CD4-positive, alpha-beta memory T cell (primary cell): ENCODE data around the gene SIPA1. TPM values are rescaled to one million over a fixed set of nuclear protein-coding genes. Genes with fewer than 3 reads are reported as not detected.
A peak's percentile ranks its signal among the peaks of the same experiment; 100 is the strongest.
"Not testable (repeated sequence)": the region's sequence is repeated elsewhere in the genome, so short reads cannot be mapped to it uniquely, and the experiment has no call there.

Experiments used
- CTCF ChIA-PET: fragments of 350-600 bp; sonication (Branson Sonifier 250); formaldehyde crosslinking; loops from one replicate; lab custom pipeline; 2021; ENCODE audit warnings: inconsistent platforms; ENCODE audit not compliant: partially characterized antibody; lab: Charles Lee
- POLR2A ChIA-PET: fragments of 350-600 bp; sonication (Branson Sonifier 250); formaldehyde crosslinking; loops from one replicate; lab custom pipeline; 2021; ENCODE audit not compliant: partially characterized antibody; lab: Charles Lee
- DNase-seq, 5 donors: peaks; one replicate each; pipeline versions ENCODE4 v3.0.0 to v3.0.0-alpha.2; 2020 to 2022; ENCODE audit warnings: mixed read lengths in 1 of 5
- H3K27ac ChIP-seq: one replicate; pipeline ENCODE4 v1.7.0; 2013; ENCODE audit warnings: low read depth, low read length
- H3K27me3 ChIP-seq: 2 replicates; pipeline ENCODE4 v1.7.0; 2013; ENCODE audit warnings: mild to moderate bottlenecking, low read length, moderate library complexity; ENCODE audit not compliant: insufficient read depth
- H3K36me3 ChIP-seq: 2 replicates; pipeline ENCODE4 v1.7.0; 2013; ENCODE audit warnings: mild to moderate bottlenecking, low read length, moderate library complexity; ENCODE audit not compliant: insufficient read depth
- H3K4me1 ChIP-seq: 2 replicates; pipeline ENCODE4 v1.7.0; 2013; ENCODE audit warnings: mild to moderate bottlenecking, low read length, moderate library complexity; ENCODE audit not compliant: insufficient read depth
- H3K4me3 ChIP-seq, 2 donors: one replicate each; pipeline ENCODE4 v1.7.0; 2013; ENCODE audit warnings: low read length in 2 of 2, mild to moderate bottlenecking in 1 of 2
- H3K9me3 ChIP-seq, 2 donors: one replicate each; pipeline ENCODE4 v1.7.0; 2013; ENCODE audit warnings: low read length in 2 of 2, control low read depth in 1 of 2; ENCODE audit not compliant: control insufficient read depth in 1 of 2
- H3K27ac Mint-ChIP-seq, 7 donors: one replicate each; pipeline ENCODE4 v1.8.0; 2020 to 2021; ENCODE audit warnings: mixed read lengths in 7 of 7, mild to moderate bottlenecking in 6 of 7, inconsistent platforms in 3 of 7, moderate library complexity in 3 of 7
- H3K27me3 Mint-ChIP-seq, 2 donors: one replicate each; pipeline ENCODE4 v1.8.0; 2020 to 2021; ENCODE audit warnings: mixed read lengths in 2 of 2
- H3K36me3 Mint-ChIP-seq, 2 donors: one replicate each; pipeline ENCODE4 v1.8.0; 2020 to 2021; ENCODE audit warnings: mixed read lengths in 2 of 2, inconsistent platforms in 1 of 2, mild to moderate bottlenecking in 1 of 2
- H3K4me1 Mint-ChIP-seq, 4 donors: one replicate each; pipeline ENCODE4 v1.8.0; 2020 to 2021; ENCODE audit warnings: mixed read lengths in 4 of 4, mild to moderate bottlenecking in 1 of 4
- H3K4me3 Mint-ChIP-seq, 8 donors: one replicate each; pipeline ENCODE4 v1.8.0; 2020 to 2021; ENCODE audit warnings: mixed read lengths in 8 of 8, mild to moderate bottlenecking in 7 of 8, moderate library complexity in 6 of 8, inconsistent platforms in 3 of 8
- H3K9me3 Mint-ChIP-seq, 8 donors: one replicate each; pipeline ENCODE4 v1.8.0; 2020 to 2021; ENCODE audit warnings: mixed read lengths in 8 of 8, mild to moderate bottlenecking in 5 of 8, inconsistent platforms in 3 of 8, moderate library complexity in 1 of 8
- intact Hi-C: fragments of 100-400 bp; cut with micrococcal nuclease; formaldehyde crosslinking; loops from one replicate; pipeline ENCODE4 v1.15.1; 2023
- polyA plus RNA-seq, 2 donors: library from polyadenylated mRNA; unstranded; fragments of 300-500 nt; fragmentation: Illumina TruSeq; gene quantifications; one replicate each; pipeline ENCODE4 v1.2.3, GENCODE V29; 2021
- total RNA-seq, 2 experiments: library from RNA; stranded (reverse); gene quantifications; one replicate each; pipeline ENCODE4 v1.2.3, GENCODE V29; 2021

Gene SIPA1
- total and polyA plus RNA-seq, 4 experiments from 2014 or later, result 50.1 to 204 (median 159) TPM

GRCh38 chr11:65660038-65660437 lies 22.1 kb downstream of the SIPA1 start:
- Histone ChIP-seq H3K9me3 (no peaks in the 10 kb centered on the region), H3K27me3 (no peaks in the 10 kb centered on the region), H3K4me1 (peaks cover 38% of the 10 kb centered on the region), H3K36me3 (peaks cover 64% of the 10 kb centered on the region), H3K27ac (peak overlapping the region; percentile 10), H3K4me3 (no peak overlapping the region)
- peaks cover 0 to 4% (median 0%) of the 10 kb centered on the region in 8 donors for H3K9me3 Mint-ChIP-seq
- DNase-seq, result no peak
- H3K4me1 Mint-ChIP-seq, result peaks cover 31 to 67% (median 44%) of the 10 kb centered on the region in 4 donors
- intact Hi-C loops, result loop anchor here (5.0 kb wide), 1 partner anchor 197 kb away; the partner anchor contains the start of gene CFL1
- peaks cover 52 to 67% of the 10 kb centered on the region in 2 donors for H3K36me3 Mint-ChIP-seq
- no peaks in the 10 kb centered on the region for H3K27me3 Mint-ChIP-seq
- ChIA-PET POLR2A (interaction anchor here (9.0 to 13.6 kb wide), 2 partner anchors 7 to 19 kb away, joined by 183 to 359 read pairs; partner anchors contain the start of gene SIPA1), CTCF (no interaction called here)
- peak overlapping the region in 2 of 8 donors; percentile 38 to 61 for H3K4me3 Mint-ChIP-seq
- peak overlapping the region; percentile 73 to 92 (median 82) for H3K27ac Mint-ChIP-seq

- intact Hi-C loops, result loop anchor here (5.0 kb wide), 1 partner anchor 196 kb away; the partner anchor contains the start of gene CFL1
- peak overlapping the region; percentile 98 for H3K27ac ChIP-seq
- H3K4me3 ChIP-seq, result not testable (repeated sequence)
These were observed 23.0 kb downstream of the SIPA1 start for GRCh38 chr11:65660908-65661307.

DNA sequence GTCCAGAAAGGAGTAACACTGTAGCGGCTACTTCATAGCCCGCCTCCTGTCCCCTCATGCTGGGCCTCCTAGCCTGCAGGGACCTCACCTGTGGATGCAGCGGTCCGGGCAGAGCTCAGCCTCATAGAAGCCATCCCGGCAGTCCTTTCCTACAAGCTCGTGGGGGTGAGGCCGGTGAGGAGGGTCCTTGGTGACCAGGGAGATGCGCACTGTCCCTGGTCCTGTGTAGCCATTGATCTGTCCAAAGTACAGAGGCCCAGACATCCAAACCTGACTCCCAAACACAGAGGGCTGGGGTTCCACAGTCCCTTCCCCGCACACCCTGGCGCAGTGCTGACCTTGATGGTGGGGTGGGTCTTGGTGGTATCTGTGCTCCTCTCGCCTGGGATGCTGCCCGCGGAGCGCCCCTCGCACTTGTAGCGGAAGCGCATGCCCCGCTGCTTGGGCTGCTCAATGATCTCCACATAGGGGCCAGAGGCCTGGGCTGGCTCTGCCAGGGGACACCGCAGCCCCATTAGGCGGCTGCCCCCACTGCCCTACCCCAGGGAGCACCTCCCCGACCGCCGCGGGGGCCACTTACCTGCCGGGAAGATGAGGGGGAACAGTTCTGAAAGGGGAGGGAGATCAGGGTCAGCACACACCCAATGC lies 23.8 kb downstream of the SIPA1 start:
- Mint-ChIP-seq H3K27me3 (no peaks in the 10 kb centered on the region), H3K9me3 (peaks cover 0 to 2% (median 0%) of the 10 kb centered on the region in 8 donors), H3K4me3 (peak overlapping the region; percentile 79 to 89 (median 86)), H3K27ac (peak overlapping the region; percentile 73 to 94 (median 92)), H3K36me3 (peaks cover 36 to 51% of the 10 kb centered on the region in 2 donors), H3K4me1 (peaks cover 28 to 52% (median 41%) of the 10 kb centered on the region in 4 donors)
- Histone ChIP-seq H3K4me3 (peak overlapping the region; percentile 96 to 97), H3K9me3 (no peaks in the 10 kb centered on the region), H3K27ac (peak overlapping the region; percentile 98), H3K4me1 (peaks cover 38% of the 10 kb centered on the region), H3K36me3 (peaks cover 49% of the 10 kb centered on the region), H3K27me3 (no peaks in the 10 kb centered on the region)
- intact Hi-C loops, result loop anchor here (1.0 to 5.0 kb wide), 3 partner anchors 8 to 196 kb away; partner anchors contain the start of gene CFL1
- ChIA-PET CTCF (interaction anchor here (0.7 to 1.9 kb wide), 4 partner anchors 9 to 120 kb away, joined by 3 to 9 read pairs (median 4); partner anchors contain the start of gene KAT5), POLR2A (interaction anchor here (0.9 to 9.0 kb wide), 8 partner anchors 9 to 163 kb away, joined by 3 to 183 read pairs (median 12); partner anchors contain the start of genes EHBP1L1, MALAT1, MAP3K11 and PCNX3)
- no peak for DNase-seq

More at GRCh38 chr11:65660908-65661307, 23.0 kb downstream of the SIPA1 start:
- Mint-ChIP-seq H3K4me1 (peaks cover 32 to 59% (median 42%) of the 10 kb centered on the region in 4 donors), H3K36me3 (peaks cover 43 to 58% of the 10 kb centered on the region in 2 donors), H3K27ac (peak overlapping the region; percentile 61 to 94 (median 86)), H3K4me3 (peak overlapping the region; percentile 79 to 89 (median 86))
- not testable (repeated sequence) for H3K27me3 ChIP-seq, H3K27me3 Mint-ChIP-seq, DNase-seq, H3K9me3 Mint-ChIP-seq, H3K9me3 ChIP-seq
- peaks cover 38% of the 10 kb centered on the region for H3K4me1 ChIP-seq
- ChIA-PET CTCF (interaction anchor here (0.7 to 1.3 kb wide), 3 partner anchors 21 to 119 kb away, joined by 3 to 5 read pairs (median 4); partner anchors contain the start of gene KAT5), POLR2A (interaction anchor here (0.7 to 13.6 kb wide), 5 partner anchors 8 to 198 kb away, joined by 3 to 359 read pairs (median 85); partner anchors contain the start of genes MAP3K11, PCNX3 and SIPA1)
- H3K36me3 ChIP-seq, result peaks cover 56% of the 10 kb centered on the region

GRCh38 chr11:65662247-65662798 lies 24.4 kb downstream of the SIPA1 start:
- Histone ChIP-seq H3K9me3 (no peaks in the 10 kb centered on the region), H3K27ac (peak overlapping the region; percentile 98), H3K36me3 (peaks cover 44% of the 10 kb centered on the region), H3K4me1 (peaks cover 38% of the 10 kb centered on the region), H3K4me3 (peak overlapping the region; percentile 96 to 97), H3K27me3 (no peaks in the 10 kb centered on the region)
- H3K27me3 Mint-ChIP-seq, result no peaks in the 10 kb centered on the region
- POLR2A ChIA-PET, result interaction anchor here (0.6 to 9.0 kb wide), 29 partner anchors 9 to 957 kb away, joined by 3 to 183 read pairs (median 6); partner anchors contain the start of genes ARL2, BANF1, C11orf68 and CCDC85B
- H3K36me3 Mint-ChIP-seq, result peaks cover 30 to 45% of the 10 kb centered on the region in 2 donors
- intact Hi-C loops, result loop anchor here (1.0 to 5.0 kb wide), 3 partner anchors 9 to 195 kb away; partner anchors contain the start of gene CFL1
- CTCF ChIA-PET, result interaction anchor here (1.9 to 2.8 kb wide), 2 partner anchors 10 to 36 kb away, joined by 9 to 10 read pairs; no protein-coding TSS in a partner anchor
- peak overlapping the region; percentile 79 to 89 (median 86) for H3K4me3 Mint-ChIP-seq
- H3K4me1 Mint-ChIP-seq, result peaks cover 23 to 47% (median 36%) of the 10 kb centered on the region in 4 donors
- H3K9me3 Mint-ChIP-seq, result peaks cover 0 to 2% (median 0%) of the 10 kb centered on the region in 8 donors
- peak overlapping the region; percentile 73 to 94 (median 92) for H3K27ac Mint-ChIP-seq
- no peak for DNase-seq

- no peaks in the 10 kb centered on the region for H3K27me3 Mint-ChIP-seq
- H3K36me3 ChIP-seq, result peaks cover 37% of the 10 kb centered on the region
- no peaks in the 10 kb centered on the region for H3K9me3 ChIP-seq
- peaks cover 20 to 45% (median 33%) of the 10 kb centered on the region in 4 donors for H3K4me1 Mint-ChIP-seq
- H3K27ac Mint-ChIP-seq, result peak within 1 kb of the TSS; percentile 96 to 98 (median 96)
- no peaks in the 10 kb centered on the region for H3K27me3 ChIP-seq
- peak within 1 kb of the TSS; percentile 89 to 95 (median 90) for H3K4me3 Mint-ChIP-seq
- peak; percentile 87 to 95 (median 91) for DNase-seq
- CTCF ChIA-PET, result interaction anchor here (0.8 to 2.8 kb wide), 6 partner anchors 10 to 122 kb away, joined by 3 to 10 read pairs (median 6); partner anchors contain the start of genes KAT5, PCNX3 and SIPA1
- peaks cover 0 to 2% (median 0%) of the 10 kb centered on the region in 8 donors for H3K9me3 Mint-ChIP-seq
- POLR2A ChIA-PET, result interaction anchor here (0.6 to 9.0 kb wide), 33 partner anchors 10 to 956 kb away, joined by 3 to 183 read pairs (median 6); partner anchors contain the start of genes ARL2, BANF1, C11orf68 and CCDC85B
- H3K27ac ChIP-seq, result peak within 1 kb of the TSS; percentile 98
- H3K4me3 ChIP-seq, result peak within 1 kb of the TSS; percentile 96 to 97
- intact Hi-C loops, result loop anchor here (1.0 to 5.0 kb wide), 6 partner anchors 10 to 194 kb away; partner anchors contain the start of genes CFL1, PCNX3 and SIPA1
- peaks cover 38% of the 10 kb centered on the region for H3K4me1 ChIP-seq
- peaks cover 25 to 38% of the 10 kb centered on the region in 2 donors for H3K36me3 Mint-ChIP-seq
These were observed 25.1 kb downstream of the SIPA1 start, which contains the start of gene RELA for GRCh38 chr11:65662799-65663638. TSS of gene RELA (minus strand) at chr11:65662916. CDS start at chr11:65662832, 84 bp downstream.
